GM18870 (cell line): ENCODE data around the gene ATP6V0A4.
"Not testable (repeated sequence)": the region's sequence is repeated elsewhere in the genome, so short reads cannot be mapped to it uniquely, and the experiment has no call there.

Source experiments
- ATAC-seq: cut with Tn5 transposase; IDR thresholded peaks from one replicate; pipeline ENCODE4 v1.9.1; 2021; ENCODE audit warnings: moderate library complexity; ENCODE audit not compliant: unreplicated experiment

Gene ATP6V0A4

DNA sequence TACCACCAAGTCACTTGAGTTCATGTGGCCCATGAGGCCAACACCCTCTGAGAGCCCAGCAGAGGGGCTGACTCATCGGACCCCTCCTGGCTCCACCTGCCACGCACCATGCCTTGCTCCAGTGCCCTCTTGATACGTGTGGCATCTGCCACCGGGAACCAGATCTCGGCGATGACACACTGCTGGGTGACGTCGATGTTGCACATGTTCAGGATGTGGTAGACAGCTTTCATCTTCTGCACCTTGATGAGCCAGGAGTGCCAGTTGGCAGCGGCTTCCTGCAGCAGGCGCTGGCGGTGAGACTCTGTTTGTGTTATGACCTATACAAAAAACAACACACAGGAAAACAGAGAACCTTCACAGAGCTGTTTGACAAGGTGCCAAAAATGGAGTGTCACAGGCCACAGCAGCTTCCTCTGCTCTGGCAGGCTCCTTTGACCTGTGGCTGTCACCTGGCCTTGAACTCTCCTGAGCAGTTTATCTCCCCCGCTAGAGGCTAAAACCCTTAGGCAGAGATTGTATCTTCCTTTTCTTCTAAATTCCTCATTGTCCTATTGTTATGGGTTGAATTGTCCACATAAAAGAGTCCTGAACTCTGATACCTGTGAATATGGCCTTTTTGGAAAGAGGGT lies 45.4 kb downstream of the ATP6V0A4 start:
- ATAC-seq: peak; percentile 81

DNA sequence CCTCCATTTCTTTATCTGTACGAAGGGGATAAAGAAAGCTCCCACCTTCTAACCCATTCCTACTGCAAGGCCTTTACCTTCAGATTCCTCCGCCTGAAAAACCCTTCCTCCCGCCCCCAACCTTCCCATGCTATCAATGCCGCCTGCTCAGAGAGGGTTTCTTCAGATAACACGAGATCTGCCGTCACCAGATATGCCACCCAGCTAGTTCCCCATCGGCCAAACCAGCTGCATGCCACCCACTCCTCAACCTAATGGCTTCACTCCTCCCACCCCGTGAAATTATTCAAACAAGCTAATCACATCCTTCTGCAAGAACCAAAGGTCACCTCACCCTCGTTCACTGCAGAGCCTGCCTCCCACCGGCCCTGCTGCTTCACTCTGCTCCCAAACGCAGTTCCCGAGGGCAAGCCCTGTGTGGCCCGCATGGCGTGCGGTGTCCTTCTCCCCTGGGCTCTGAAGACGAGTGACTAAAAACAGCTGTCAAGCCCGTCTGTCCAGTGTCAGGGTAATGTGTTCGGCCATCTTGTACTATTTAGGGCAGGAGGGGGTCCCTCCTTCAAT lies 47.0 kb downstream of the ATP6V0A4 start:
- ATAC-seq: no peak

DNA sequence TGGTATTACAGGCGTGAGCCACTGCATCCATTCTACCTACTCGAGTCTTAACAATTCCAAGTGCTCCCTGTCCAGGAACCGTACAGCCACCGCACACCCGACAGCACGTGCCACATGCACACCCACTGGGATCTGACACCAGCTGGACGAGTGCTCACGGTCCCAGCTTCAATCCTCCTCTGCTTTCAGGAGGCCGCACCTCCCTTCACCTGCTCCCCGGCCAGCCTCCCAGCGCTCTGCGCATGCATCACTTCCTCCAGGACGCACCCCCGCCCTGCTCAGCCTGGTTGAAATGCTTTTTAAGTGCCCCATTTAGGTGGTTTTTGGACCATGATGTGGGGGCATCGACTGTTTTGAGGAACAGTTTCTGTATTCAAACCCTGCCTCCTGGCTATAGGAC lies 47.5 kb downstream of the ATP6V0A4 start:
- no peak for ATAC-seq

DNA sequence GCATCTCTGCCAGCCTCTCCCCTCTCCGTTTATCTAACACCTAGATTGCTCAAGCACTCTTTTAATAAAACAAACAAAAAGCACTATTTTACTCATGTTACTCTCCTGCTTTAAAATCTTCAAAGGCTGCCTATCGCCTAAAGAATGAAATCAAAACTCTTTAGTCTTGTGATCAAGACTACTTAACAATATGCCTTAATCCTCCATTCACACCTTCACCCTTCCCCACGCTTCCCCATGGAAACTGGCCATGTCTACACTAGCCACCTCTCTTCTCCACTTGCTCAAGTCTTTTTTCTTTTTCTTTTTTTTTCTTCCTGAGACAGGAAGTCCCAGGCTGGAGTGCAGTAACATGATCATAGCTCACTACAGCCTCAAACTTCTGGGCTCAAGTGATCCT lies 48.0 kb downstream of the ATP6V0A4 start:
- ATAC-seq: no peak

DNA sequence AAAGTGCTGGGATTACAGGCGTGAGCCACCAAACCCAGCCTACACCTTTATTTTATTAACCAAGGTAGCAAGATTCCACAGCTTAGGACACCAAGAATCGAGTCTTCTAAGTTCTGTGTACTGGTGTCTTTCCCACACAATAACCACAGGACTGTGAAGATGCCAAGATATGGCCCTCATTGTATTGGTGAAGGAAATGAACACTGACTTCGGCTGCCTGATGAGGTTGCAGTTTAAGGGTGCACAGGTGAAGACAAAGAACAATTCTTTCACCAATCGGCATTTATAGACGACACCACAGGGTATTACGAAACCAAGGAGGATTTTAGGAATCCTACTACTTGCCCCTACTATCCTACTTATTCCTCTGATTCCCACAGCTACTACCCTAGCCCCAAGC lies 49.3 kb downstream of the ATP6V0A4 start:
- no peak for ATAC-seq

DNA sequence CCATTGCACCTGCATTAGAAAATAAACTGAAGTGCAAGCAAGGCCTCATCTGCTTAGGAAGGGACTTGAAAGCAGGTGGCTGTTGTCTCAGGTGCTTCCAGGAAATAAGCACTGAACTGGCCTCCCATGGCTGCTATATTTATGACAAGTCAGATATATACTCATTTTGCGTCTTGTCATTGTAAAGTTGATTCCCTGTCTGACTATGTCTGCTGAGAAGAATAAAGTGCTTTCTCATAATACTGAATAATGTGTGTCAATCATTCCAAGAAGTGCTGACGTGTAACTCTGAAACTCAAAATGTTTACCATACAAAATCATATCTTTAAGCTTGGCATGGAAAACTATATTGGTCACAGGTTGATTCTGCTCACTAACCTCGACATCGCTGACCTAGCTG lies 51.9 kb downstream of the ATP6V0A4 start:
- ATAC-seq: no peak

DNA sequence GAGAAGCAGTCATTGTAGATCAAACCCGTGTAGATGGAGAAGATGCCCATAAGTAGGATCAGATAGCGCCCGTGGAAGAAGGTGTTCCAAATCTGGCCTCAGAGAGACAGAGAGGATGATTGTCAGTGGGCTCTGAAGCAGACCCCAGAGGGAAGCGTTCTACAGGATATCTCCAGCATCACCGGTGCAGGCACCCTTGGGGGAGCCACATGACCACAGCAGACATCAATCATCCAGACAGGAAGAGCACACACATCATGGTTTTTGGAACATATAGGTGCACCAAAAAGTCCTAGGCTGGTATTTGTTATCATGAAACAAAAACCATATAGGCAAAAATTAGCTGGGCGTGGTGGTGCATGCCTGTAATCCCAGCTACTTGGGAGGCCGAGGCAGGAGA lies 52.8 kb downstream of the ATP6V0A4 start:
- no peak for ATAC-seq

DNA sequence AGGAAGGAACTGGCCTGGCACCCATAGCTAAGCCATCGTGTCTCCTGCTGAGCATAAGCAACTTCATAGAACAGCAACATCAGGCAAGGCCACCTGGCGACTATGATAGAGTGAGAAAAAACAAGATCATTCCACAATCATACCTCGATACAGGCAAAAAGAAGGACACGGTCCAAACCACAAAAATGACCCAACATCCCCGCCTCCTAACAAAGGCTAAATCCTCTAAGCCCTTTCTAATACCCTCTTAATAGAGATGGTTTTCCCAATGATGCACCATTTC lies 56.6 kb downstream of the ATP6V0A4 start:
- no peak for ATAC-seq

DNA sequence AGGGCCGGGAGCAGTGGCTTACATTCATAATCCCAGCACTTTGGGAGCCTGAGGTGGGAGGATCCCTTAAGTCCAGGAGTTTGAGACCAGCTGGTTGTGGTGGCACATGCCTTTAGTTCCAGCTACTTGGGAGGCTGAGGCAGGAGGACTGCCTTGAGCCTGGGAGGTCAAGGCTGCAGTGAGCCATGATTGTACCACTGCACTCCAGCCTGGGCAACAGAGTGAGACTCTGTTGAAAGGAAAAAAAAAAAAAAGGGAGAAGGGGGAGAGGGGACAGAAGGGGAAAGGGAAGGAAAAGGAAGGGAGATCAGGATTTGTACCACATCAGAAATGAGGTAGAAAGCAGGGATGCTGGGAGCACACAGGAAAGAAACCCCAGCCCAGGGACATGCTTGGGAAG lies 58.1 kb downstream of the ATP6V0A4 start:
- ATAC-seq: no peak

DNA sequence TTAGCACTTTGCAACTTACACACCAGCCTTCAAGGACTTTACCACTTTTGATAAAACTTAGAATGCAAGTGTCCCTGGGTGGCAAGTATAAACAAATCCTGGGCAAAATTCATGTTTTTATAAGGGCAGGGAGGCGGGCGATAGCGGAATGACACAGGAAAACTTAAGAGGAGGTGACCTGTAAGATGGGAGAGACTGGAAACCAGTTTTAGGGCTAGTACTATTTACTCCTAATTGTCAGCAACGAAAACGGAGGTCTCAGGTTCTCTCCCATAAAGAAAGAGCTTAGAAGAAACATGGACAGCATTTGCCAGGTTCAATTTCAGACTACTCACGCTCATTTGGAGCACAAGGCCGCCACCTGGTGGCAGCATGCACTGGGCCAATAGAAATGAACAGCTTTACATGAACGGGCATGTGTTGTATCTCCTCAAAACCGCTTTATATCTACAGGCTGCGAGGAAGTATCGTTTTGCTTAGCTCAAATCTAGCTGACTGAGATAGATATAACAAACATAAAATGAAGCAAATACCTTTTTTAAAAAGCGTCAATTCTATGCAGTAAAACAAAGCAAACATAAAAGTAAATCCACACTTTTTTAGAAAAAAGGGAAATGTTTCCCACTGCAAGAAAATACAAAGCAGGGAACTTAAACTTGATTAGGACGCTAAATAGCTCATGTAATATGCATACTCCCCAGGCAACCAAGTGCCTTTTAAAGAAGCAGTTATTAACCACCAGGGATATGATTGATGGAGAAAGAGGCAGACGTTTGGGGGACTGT lies 59.3 kb downstream of the ATP6V0A4 start:
- ATAC-seq: peak; percentile 85

DNA sequence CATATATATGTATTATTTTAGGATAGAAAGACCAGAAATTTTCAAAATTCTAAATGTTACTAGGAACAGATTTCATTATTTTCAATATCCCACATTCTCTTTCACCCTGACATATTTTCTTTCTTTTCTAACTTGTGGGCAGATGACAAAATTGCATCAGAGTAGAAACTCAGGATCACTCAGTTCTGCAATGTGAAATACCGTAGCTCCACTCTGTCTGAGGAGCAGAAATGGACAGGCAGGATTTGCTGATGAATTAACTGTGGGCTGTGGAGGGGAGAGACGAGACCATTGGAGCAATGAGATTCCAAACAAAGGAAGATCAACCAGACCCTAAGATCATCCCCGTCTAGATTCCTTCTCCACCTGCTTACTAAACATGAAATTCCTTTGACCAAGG lies 59.9 kb downstream of the ATP6V0A4 start:
- ATAC-seq: no peak

DNA sequence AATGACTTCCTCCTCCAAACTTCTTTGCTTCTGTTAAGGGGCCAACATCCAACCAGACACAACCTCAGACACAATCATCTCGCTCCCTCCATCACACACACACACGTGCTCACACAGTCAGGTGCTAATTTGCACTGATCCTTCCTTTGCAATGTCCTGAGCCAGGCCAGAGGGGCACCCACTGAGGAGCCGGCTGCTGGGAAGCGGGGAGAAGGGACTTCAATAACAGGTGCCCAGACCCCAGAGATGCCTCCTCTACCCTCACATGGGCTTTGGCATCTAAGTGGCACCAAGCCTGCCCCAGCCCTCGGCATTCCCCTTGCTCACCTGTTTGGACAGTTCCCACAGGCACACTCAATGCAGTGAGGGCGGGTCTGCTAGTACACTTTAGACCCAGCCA lies 62.6 kb downstream of the ATP6V0A4 start:
- no peak for ATAC-seq

DNA sequence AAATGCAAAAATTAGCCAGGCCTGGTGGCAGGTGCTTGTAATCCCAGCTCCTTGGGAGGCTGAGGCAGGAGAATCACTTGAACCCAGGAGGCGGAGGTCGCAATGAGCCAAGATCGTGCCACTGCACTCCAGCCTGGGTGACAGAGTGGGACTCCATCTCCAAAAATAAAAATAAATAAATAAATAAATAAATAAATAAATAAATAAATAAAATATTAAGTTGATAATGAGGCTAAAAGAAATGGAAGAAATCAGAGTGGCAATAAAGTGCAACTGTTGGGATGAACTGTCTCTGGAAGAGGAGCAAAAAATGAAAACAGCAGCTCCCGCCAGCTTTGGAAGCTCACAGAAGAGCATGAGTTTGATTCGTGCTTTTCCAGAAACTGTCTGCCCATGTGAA lies 66.3 kb downstream of the ATP6V0A4 start:
- ATAC-seq: not testable (repeated sequence)

DNA sequence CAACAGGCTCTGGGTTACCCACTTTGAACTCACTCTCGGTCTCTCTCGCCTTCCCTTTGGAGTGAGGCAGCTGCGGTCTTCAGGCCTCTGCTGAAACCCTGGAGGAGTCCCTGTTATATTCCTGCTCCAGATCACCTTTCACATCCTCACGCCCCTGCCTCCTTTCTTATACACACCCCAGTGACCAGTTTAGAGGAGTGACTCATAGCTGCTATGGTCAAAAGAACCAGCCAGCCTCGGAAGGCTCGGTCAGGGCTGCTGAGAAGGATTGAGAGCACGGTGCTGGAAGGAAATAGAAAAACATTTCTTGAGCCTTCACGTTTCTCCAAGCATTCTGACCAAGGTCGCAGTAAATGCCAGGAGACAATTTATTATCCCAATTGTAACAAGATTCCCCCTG lies 68.6 kb downstream of the ATP6V0A4 start:
- ATAC-seq: no peak

DNA sequence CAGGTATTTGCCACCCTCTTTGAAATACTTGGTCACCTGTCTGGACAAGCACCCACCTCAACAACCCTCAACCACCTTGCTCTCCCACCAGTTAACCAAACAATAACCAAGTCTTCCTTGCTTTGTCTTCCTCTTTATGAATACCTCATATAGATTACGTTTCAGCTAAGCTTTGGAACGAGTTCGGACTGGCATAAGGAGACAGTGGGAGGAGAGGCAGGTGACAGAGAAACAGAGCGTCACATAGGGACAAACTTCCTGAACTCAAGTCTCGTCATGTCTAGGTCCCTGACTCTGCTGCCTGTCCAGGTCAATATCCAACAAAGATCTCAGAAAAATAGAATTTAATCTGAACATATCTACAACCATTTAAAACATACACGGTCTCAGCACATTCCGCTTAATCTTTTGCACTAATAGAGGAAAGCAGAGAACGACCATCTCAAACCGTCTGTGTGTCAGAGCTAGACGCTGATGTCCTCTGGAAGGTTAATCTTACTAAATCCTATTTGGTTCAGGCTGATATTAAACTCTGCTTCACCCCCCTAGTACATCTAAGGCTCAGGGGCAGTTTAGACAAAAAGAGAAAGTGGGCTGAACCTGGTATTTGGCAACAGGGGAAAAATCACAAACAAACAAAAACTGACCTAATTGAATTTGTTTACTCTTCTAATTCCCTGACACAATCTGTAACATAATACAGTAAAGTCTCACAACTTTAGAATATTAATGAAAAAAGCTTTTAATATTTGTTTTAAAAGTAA lies 70.5 kb downstream of the ATP6V0A4 start:
- ATAC-seq: no peak

DNA sequence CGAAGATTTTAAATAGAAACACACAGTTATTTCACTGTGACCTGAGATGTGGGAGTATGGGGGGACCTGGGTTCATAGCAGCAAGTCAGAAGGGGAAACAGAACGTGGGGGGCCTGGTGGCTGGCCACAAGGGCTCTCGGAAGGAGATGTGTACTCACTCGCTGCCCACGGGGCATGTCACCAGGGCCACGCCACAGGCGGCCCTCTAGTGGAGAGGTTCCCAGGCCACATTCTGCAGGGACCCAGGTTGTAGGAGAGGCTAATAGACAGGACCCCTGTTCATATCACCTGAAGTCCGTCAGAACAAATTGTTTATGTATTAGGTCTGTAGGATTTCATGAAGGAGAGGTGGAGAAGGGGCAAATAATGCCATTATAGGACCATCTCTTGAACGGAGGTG lies 71.7 kb downstream of the ATP6V0A4 start:
- ATAC-seq: no peak

DNA sequence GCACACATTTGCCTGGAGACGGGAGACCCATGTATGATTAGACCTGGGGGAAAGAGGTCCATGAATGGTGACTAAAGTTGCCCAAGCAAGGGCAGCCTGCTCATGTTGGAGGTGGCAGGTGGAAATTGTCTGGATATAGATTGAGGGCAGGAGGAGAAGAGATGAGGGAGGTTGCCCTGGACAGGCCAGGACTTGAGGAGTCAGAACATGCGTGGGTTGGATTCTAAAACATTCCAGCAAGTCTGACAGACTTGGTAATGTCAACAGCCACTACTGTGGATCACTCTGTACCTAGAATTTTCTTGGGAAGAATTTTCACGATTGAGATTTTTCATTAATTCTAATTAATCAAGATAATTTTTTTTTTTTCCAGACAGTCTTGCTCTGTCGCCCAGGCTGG lies 77.7 kb downstream of the ATP6V0A4 start:
- ATAC-seq: no peak

DNA sequence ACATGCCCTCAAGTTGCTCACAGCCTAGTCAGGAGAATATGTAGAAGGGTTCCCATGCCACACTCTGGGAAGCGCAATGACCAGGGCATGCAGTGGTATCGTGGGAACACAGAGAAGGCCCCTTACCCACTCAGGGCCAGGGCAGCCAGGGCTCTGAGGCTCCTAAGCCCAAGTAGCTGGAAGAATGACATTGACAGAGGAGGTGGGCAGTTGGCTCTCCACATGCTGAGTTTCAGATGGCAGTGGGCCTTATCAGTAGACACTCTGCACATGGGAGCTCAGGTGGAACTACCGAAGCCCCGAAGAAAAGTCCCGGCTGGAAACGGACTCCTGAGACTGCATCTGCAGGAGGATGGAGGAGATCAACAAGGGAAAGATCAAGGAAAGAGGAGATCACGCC lies 81.1 kb downstream of the ATP6V0A4 start:
- no peak for ATAC-seq

DNA sequence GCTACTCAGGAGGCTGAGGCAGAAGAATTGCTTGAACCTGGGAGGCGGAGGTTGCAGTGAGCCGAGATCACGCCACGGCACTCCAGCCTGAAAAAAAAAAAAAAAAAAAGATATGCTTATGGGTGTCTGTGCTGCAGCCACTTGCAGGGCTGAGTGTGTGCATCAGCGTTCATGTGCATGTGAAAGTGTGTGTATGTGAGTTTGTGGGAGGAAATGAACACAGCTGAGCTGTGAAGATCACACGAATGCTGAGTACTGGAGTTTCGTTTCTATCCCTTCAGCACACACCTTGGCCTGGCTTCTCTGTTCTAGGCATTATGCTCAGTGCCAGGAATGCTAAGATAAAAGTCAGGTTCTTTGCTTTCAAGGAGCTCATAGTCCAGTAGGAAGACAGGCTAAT lies 84.8 kb downstream of the ATP6V0A4 start:
- ATAC-seq: no peak

DNA sequence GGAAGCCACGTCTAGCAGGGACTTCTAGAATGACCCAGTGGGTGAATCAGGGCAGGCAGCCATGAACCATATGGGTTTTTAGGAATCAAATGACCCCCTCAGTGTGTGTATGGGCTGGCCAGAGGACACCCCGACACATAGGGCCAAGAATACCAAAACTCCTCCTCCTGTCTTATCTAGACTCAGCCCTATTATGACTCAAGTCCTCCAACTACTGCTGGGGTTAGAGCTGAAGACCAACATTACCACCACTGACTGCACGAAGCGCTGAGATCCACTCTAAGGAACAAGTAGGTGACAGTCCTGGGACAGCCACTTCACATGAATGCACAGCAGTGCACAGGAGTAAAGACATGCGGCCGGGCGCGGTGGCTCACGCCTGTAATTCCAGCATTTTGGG lies 85.3 kb downstream of the ATP6V0A4 start:
- ATAC-seq: no peak

DNA sequence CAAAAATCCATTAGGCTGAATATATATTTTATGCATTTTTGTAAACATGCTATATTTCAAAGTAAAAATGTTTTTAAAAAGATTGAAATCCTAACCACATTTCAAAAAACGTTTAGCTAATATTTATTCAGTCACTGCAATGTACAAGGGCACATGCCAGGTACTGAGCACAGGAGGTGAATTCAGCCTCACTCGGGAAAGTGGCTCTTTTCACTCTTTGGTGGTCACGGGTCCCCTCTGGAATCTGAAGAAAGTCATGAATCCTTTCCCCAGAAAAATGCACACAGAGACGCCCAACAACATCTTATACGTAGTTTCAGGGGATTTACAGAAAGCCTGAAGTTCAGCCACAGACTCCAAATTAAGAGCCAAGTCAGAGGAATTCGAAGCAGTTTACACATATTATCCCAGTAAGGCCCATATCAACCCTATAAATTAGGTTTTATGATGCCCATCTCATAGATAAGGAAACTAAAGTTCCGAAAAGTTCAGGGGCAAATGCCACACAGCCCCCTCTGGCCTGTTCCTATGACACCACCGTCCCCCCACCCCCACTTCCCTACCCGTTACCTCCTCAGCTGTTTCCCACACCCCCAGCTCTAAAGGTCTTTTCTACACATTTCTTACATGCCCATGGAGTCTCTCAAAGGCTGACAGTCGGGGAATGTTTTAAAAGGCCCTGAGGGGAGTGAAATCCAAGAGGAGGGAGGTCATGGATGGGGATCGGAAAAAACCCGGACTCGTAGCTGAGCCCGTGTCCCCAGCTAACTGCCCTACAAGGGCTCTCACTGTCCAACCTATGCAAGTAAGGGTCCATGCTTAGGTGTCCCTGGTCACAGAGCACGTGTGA lies 87.2 kb downstream of the ATP6V0A4 start:
- no peak for ATAC-seq
